HG03342 (cell line): ENCODE results near the gene DTNBP1.
"Not testable (repeated sequence)": the region's sequence is repeated elsewhere in the genome, so short reads cannot be mapped to it uniquely, and the experiment has no call there.

Source experiments
- ATAC-seq: cut with Tn5 transposase; IDR thresholded peaks from one replicate; pipeline ENCODE4 v1.9.1; 2021; ENCODE audit warnings: mild to moderate bottlenecking, moderate library complexity; ENCODE audit not compliant: unreplicated experiment

The DTNBP1 gene

DNA sequence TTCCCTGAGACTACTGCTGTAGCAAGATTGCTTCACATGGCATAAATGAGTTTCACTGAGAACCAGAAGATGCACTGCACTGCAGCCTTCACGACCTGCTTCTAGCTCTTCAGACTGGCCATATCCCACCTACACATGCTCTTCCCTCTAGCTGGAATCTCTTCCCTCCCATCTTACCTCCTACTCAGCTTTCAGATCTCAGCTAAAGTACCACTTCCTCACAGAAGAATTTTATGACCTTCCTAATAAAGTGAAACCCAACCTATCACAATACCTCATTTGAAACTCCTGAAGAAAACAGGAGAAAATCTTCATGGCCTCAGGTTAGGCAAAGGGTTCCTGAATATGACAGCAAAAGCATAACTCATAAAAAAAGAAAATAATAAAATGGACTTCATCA is 99.9 kb downstream of the DTNBP1 start:
- no peak for ATAC-seq

GRCh38 chr6:15561447-15562199 is 101.2 kb downstream of the DTNBP1 start:
- ATAC-seq, result no peak

DNA sequence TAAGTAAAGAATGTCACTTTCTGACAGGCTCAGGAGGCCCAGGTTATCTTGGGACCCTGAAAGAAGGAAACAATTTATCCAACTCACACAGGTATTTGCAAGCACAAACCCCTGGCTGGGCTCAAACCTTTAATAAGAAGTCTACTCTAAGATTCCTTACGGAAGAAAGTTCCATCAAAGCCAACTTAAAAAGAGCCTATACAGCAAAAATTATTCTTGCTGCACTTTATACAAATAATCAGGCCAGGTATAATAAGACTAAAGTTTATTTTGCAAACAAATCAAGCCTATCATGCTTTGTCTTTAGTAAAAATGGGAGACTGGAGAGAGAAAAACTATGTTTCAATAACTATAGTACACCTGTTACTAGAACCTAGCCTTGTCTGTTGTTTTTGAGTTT is 102.1 kb downstream of the DTNBP1 start:
- ATAC-seq, result no peak

- ATAC-seq, result no peak
Observed at GRCh38 chr6:15557174-15557573, 105.7 kb downstream of the DTNBP1 start.

DNA sequence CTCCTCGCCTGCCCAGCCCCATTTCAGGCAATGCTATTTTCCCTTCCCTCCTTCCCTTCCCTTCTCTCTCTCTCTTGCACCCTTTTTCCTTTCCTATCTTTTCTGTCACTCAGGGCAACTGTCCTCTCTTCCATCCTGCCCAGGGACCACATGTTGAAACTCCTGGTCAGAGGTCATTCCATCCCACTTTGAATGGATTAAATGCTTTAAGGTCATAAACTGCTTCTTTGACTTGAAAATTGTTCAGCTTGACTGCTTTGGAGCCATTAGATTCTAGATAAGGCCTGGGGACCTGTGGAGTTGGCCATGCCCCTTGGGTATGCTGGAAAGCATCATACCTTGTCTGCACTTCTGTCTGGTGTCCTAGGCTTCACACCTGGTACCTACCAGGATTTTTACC is 106.1 kb downstream of the DTNBP1 start:
- no peak for ATAC-seq

DNA sequence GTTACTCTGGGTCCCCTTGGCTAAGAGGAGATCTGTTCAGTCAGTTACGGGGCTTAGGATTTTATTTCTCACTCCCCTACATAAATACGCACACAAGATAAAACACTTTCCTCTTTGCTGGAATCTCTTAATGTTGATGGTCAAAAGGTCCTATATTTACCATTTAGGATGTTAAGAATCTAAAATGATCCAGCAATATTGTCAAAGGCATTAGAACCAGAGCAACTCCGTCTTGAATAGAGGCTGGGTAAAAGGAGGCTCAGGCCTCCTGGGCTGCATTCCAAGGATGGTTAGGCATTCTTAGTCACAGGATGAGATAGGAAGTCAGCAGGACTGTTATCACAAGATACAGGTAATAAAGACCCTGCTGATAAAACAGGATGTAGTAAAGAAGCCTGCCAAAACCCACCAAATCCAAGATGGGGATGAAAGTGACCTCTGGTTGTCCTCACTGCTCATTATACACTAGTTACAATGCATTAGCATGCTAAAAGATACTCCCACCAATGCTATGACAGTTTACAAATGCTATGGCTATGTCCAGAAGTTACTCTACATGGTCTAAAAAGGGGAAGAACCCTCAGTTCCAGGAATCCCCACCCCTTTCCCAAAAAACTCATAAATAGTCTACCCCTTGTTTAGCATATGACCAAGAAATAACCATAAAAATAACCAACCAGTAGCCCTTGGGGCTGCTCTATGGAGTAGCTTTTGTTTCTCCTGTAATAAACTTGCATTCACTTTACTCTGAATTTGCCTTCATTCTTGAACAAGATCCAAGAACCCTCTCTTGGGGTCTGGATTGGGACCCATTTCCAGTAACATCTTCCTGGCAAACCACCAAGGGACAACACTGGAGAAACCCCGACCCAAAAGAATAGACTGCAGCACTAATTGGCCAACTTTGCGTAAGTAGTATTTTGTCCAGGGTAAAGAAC is 107.5 kb downstream of the DTNBP1 start:
- no peak for ATAC-seq

DNA sequence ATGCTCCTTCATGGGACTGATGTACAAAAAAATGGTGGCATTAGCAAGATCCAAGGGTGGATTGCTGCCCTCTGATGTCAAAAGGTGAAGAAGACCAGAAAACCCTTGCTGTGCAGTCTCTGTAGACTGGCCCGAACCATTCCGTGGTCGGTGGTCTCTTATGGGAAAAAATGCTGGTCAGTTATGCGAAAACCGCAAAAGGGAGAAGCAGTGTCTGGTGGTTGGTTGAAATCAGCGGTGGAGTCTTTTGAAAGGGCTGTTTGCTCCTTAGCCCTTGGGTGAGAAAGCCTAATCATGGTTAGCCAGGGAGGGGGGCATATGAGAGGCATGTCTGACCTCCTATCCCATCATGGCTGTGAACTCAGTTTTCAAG is 108.1 kb downstream of the DTNBP1 start:
- ATAC-seq, result no peak

GRCh38 chr6:15553736-15554294 is 109.0 kb downstream of the DTNBP1 start:
- no peak for ATAC-seq

DNA sequence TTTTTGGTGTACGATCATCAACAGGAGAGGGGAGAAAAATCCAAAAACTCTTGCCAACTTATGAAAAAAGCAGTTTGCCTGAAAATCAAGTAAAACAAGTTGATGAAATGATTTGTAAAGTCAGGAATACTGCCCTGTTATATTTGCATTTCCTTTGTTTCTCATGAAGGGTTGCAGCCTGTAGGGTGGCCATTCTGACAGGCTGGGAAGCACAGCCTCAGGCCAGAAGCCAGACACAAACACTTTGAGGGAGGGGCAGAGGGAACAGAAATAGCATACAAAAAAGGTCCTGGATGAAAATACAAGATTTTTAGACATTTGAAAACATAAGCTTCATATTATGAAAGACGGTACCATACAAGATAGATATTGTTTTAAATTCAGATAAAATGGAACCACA is 109.8 kb downstream of the DTNBP1 start:
- no peak for ATAC-seq

DNA sequence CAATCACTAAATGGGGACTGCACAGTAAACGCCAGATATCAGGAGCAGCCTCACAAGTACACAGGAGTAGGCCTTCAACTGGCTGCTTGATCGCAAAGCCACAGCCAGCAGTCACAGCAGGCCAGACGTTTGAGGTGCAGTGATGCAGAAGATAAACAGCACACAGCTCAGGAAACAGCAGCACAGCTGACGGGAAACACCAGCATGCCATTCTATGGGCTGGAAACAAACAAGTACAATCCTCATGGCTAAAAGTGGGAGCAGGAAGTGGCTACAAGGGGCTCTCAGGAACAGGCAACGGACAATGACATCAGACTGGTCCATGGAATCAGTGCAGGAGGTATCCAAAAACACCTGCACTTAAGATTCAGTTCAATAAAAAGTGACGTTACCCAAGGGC is 111.0 kb downstream of the DTNBP1 start:
- ATAC-seq, result no peak

DNA sequence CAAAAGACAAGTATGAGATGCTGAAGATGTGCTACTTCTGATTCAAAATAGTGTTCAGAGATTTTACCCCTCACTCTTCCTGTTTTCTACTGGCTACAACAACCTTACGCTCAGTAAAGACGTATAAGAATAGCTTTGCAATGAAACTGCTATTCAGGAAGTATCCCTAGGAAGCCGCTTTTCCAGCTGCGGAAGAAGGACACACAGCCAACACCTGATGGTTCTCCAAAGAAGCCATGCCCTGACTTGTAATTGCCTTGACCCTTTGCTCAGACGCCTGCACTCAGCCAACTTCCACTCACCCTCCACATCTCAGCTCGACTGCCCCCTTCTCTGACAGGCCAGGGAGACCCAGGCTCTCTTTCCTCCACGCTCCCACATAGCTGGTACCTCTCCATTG is 111.6 kb downstream of the DTNBP1 start:
- ATAC-seq, result no peak

GRCh38 chr6:15550546-15551123 is 112.2 kb downstream of the DTNBP1 start:
- ATAC-seq, result no peak

- ATAC-seq, result no peak
Observed at GRCh38 chr6:15549371-15549770, 113.5 kb downstream of the DTNBP1 start.

DNA sequence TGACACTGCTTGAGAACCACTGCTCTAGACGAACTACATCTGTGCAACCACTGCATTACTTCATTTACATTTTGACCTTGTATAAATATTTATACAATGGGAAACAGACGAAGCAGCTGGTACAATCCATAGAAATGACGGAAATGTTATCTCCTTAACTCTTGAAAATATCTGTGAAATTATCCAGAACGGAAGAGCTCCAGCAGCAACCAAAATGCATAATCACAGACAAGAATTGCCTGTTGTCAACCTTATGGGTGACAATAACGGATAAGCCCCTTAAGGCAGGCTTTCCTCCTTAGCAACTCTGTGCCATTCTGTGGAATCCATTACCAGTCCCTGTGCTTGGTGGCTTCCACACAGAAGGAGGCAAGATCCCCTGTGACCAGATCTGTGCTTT is 115.4 kb downstream of the DTNBP1 start:
- no peak for ATAC-seq

DNA sequence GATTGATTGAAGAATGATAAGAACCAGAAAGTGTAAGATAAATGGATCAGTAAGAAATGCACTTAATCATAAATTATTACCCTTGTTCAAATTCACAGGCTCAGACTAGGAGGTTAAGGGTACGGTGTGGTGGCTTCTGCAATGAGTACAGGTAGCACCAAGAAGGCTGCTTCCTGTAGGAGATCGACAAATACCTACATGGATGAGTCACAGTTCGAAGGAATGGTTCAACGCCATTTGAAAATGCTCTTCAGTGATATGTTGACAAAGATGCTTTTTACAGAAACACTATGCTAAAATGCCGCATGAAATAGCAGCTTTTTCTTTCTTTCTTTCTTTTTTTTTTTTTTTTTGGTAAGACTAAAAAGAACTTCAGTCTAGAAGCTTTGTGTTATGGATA is 116.2 kb downstream of the DTNBP1 start:
- ATAC-seq, result no peak

DNA sequence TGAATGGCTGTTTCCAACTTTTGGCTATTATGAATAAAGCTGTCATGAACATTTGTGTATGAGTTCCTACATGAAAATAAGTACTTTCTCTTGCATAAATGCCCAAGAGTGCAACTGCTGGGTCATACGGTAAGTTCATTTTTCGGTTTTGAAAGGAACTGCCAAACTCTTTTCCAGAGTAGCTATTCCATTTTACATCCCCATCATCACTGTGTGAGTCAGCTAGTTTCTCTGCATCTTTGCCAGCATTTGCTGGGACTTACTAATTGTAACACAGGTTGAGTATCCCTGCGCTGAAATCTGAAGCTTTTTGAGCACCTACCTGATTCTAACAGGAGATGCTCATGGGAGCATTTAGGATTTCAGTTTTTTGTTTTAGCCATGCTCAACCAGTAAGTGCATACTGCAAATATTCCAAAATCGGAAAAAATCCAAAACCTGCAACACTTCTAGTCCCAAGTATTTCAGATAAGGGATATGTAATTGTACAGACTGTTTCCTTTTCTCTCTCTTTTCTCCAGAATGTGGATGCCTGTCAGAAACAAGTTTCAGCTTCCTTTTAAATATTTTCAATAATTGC is 118.4 kb downstream of the DTNBP1 start:
- ATAC-seq, result no peak

DNA sequence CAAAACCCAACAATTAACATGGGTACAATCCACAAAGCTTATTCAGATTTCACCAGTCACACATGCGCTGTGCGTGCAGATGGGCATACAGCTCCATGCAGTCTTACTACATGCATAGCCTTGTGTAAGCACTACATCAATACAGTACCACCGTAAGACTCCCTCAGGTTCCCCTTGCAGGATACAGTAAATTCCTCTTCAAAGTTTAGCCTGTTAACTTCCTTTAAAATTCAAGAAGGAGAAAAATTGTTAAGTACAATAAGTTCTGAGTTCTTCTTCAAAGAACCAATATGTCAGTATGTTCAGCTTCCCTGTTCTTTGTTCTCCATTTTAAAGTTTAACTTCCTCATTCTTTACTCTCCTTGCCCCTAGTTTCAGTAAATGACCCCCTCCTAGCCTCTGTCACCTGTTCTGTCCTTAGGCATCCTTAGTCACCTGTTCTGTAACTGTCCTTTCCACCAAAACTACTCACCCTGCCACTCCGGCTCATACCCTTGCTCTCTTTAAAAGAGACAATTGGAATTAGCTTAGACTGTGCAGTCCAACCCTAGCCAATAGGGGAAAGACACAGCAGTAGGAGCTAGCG is 119.4 kb downstream of the DTNBP1 start:
- ATAC-seq, result not testable (repeated sequence)

DNA sequence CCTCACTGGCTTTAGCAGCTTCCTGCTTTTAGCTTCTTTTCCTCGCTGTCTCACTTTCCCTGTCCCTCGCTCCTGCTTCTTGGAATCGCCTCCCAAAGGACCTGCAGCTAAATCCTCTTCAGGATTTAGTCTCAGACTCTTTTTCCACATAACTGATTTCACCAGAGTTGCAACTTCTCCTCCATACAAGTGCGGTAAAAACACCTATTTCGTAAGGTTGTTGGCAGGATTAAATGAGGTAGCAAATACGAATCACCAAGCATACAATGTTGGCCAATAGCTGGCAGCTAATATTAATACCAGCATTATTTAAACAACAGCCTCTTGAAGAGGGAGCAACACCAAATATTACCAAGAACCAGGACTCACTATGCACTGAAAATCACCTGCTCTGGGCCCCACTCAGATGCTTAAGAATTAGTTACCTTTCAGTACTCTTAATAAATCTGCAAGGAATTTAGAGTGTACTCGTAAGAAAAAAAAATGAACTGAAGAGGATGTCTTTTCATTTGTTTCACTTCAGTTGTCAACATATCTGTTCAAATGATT is 123.0 kb downstream of the DTNBP1 start:
- no peak for ATAC-seq

- no peak for ATAC-seq
Observed at GRCh38 chr6:15538766-15539495, 123.9 kb downstream of the DTNBP1 start.

GRCh38 chr6:15538106-15538505 is 124.7 kb downstream of the DTNBP1 start:
- ATAC-seq, result no peak
